Fibroblast of skin of right biceps (primary cell): Measurements from ENCODE around the gene ALOXE3.

Experiments
- DNase-seq: peaks from one replicate; pipeline ENCODE4 v3.0.0-alpha.2; 2013

The ALOXE3 gene

GRCh38 chr17:8153957-8154607, 35.8 kb upstream of the ALOXE3 start:
- peak; percentile 99 for DNase-seq

DNA sequence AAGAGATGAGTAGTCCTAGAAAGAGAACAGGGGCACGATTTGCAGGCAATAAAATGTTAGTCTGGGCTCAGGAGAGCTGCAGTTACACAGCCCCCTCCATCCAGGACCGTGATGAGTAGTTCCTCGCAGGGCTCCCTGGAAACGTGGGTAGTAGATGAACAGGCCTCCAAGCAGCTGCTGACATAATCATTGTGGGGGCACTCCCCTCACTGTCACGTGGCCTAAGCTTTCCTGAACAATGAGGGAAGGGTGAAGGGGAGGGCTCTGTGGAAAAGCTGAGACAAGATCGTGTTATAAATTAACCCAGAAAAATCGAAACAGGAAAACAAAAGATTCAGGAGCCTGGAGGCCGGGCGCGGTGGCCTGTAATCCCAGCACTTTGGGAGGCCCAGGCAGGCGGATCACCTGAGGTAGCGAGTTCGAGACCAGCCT, 35.2 kb upstream of the ALOXE3 start:
- peak; percentile 98 for DNase-seq

GRCh38 chr17:8153031-8153451, 34.7 kb upstream of the ALOXE3 start:
- DNase-seq, result peak; percentile 27

DNA sequence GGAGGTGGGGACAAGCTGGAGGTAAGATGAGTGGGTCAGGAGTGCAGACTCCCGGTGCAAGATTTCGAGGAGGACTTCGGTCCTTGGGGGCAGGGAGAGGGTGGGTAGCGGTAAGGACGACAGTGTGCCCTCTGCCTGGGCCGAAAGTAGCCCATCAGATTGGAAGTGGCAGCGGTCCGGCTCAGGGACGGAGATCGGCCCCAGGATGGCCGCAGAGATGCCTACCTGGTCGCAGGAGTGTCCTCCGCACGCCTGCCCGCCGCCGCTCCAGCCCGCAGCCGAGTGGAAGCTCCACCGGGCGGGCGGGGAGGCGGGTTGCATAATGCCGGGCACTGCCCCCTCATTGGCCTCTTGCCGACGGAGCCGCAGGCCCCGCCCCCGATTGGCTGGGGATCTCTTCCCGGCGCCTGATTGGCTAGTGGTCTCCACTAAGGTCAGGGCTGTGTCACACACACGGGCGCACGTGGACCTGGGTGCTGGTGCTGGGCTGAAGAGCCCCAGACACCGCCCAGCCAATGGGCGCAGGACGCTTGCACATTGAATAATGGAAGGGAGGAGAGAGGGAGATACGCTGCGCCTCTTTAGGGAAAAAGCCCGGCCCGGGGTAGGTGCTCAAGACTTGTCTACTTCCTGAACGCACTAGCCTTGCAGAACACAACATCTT, 33.9 kb upstream of the ALOXE3 start, which contains the start of gene PER1:
TSS of gene PER1 (minus strand) at position 293 of the 664 bp plus-strand sequence. CDS start 1,698 bp downstream, outside the sequence.
- peak; percentile 94 for DNase-seq

- DNase-seq, result peak; percentile 63
Measured at GRCh38 chr17:8151641-8152111, 33.4 kb upstream of the ALOXE3 start.

DNA sequence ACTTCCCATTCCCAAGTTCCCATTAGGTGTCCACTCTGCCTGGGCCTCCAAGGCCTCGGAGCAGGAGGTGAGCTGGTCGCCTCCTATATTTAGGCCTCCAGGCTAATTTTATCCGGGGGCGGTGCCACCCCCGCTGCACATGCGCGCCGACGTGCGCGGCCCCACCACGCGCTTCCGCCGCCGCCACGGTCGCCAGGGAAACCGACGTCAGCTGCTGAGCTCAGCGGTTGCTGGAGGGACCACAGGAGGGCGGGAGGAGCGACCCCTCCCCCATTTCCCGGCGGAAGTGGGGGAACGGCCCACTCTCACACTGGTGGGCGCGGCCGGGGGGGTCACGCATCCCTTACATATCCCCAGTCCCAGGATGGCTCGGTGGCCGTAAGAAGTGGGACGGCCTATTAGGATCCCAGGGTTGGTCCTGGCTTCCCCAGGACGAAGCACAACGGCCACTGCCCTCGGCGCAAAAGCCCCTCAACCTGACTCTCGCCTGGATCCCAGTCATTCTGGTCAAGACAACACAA, 32.9 kb upstream of the ALOXE3 start:
- DNase-seq, result peak; percentile 91

- no peak for DNase-seq
Measured at GRCh38 chr17:8150194-8151119, 32.1 kb upstream of the ALOXE3 start.

GRCh38 chr17:8149419-8150193, 31.3 kb upstream of the ALOXE3 start:
- no peak for DNase-seq

DNA sequence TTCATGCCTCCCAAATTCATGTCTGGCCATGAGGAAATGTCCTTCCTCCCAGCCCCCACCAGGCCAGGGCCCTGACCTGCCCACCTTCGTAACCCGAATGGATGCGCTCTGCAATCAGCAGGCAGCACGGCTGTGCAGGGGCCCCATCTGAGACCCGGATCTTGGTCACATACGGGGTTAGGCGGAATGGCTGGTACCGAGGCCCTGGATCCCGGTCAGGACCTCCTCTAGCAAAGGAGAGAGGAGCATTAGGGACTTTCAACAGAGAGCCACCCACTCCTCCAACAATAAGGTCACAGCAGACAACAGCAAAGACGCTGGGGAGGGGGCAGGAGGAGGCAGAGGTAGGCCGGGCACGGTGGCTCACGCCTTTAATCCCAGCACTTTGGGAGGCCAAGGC, 30.2 kb upstream of the ALOXE3 start:
- DNase-seq, result no peak

DNA sequence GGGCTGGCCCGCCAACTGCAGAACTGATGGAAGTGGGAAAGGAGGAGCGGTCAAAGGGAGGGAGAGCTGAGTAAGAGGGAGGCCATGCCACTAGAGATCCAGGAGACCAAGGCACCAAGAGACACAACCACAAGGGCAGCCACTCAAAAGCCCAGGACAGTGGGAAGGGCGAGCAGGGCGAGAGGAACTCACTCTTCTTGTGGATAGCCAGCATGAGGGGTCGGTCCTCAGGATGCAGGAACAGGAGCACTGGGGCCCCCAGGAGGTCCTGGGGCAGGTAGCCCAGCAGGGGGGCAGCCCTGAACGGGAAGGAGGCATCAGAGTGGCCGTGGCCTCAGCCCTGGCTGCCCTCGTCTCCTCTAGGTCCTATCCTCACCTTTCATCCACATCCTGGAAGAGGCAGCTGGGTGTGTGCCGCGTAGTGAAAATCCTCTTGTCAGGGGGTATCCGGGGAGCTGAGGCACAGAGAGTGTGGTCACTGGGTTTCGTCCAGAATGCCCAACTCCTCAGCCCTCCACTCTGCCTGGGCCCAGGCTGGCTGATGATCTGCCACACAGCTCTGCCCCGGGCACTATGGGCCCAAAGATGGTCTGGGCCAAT, 29.6 kb upstream of the ALOXE3 start:
- DNase-seq, result no peak

DNA sequence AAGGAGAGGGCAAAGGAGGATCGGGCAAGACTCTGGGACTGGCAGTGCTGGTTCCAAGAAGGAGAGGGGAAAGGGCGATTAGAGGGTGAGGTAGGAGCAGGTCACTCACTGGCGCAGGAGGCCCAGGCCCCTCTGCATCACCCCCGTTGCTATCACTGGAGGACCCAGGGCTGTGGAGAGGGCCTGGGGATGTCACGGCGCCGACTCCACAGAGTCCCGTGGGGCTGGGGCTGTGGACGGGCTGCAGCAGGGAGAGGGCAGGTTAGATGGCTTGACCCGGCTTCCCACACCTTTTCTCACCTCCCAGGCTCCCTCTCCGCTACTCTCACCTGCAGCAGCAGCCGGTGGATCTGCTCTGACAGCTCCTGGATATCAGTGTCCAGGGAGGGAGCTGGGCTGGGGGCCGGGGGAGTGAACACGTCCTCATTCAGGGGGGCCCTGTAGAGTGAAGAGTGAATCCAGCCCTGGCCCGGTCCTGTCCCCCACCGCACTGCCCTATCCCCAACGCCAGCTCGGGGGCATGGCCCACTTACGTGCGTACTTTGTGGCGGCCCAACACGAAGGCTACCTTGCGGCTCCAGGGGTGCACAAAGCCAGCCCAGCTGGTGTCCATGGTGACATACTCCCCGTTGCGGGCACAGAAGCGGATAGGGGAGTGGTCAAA, 29.0 kb upstream of the ALOXE3 start:
- no peak for DNase-seq

- no peak for DNase-seq
Measured at GRCh38 chr17:8146381-8147140, 28.2 kb upstream of the ALOXE3 start.

DNA sequence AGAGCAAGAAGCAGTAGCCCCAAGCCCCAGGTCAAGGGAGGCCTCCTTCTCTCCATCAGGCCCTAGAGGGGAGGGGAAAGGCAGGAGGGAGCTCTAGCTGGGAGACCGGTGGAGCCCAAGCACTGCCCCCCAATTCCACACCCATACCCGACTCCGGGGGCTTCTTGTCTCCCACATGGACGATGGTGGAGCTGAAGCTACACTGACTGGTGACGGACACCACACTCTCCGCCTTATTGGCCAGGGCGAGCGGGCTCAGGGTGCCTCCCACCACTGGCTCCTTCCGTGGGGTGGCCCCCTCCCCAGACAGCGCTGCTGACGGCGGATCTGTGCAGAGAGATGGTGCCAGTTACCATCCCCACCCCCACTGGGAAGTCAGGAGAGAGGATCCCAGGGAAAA, 27.5 kb upstream of the ALOXE3 start:
- DNase-seq, result no peak

DNA sequence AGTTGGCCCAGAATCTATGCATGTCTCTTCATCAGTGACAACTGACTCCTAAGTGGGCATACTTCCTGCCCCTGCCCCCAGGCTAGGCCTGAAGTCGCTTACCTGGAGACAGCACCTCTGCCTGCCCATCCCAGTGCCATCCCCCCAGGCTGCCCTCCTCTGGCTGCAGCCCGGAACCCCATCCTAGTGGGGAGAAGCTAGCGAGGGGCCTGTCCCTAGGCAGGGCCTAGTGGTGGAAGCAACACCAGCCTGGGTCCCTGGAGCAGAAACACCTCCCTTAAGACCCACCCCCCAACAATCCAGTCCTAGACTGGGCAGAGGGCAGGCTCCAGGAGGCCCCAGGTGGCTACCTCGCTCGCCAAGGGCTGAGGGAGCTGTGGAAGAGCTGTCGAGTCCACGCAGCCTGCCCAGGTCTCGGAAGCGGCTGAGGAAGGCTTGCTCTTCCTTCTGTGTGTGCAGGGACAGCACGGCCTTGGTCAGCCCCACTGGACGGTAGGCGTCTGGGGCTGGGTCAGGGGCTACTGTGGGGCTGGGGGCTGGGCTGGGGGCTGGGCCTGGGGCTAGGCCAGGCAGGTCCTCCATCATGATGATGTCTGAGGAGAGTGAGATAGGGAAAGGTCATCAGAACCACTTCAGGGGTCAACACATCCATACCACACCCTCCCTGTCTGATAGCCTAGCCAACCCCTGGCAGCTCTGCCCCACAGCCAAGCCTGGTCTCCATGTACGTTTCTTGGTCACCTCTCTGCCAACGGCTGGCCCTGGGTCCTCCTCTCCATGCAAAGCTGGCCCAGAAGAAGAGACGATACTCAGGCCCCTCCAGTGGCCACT, 26.3 kb upstream of the ALOXE3 start:
- no peak for DNase-seq

DNA sequence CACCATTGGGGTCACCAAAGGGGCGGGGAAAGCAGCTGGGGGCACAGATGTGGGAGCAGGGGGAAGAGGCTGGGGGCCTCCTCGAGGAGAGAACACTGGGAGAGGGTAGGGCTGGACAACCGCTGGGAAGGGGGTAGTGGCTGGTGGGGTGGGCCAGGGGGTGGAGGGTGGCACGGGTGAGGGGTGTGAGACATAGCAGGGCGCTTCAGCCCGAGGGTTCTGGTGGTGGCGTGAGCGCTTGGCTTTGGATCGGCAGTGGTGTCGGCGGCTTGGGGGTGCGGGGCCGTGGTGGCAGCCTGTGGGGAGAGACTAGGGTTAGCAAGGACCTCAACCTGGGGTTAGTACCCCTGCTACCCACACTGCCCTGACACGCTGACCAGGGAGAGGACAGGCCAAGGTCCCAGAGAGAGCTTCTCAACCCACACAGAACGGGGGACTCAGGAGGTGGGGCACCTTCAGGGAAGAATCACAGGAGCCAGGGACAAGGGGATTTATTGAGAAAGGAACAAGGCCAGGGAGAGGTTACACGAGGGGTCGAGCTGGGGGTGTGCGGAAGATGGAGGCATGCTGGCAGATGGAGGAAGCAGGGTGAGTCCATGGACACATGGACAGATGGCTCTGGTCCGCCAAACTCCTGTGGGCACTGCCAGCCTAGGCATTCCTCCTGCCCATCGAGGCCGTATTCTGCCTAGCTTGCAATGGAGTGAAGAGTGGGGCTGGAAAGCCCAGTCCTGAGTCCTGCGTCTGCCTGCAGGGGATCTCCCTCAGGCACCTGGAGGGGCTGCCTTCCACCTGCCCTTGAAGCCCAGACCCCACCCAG, 25.5 kb upstream of the ALOXE3 start:
- no peak for DNase-seq

DNA sequence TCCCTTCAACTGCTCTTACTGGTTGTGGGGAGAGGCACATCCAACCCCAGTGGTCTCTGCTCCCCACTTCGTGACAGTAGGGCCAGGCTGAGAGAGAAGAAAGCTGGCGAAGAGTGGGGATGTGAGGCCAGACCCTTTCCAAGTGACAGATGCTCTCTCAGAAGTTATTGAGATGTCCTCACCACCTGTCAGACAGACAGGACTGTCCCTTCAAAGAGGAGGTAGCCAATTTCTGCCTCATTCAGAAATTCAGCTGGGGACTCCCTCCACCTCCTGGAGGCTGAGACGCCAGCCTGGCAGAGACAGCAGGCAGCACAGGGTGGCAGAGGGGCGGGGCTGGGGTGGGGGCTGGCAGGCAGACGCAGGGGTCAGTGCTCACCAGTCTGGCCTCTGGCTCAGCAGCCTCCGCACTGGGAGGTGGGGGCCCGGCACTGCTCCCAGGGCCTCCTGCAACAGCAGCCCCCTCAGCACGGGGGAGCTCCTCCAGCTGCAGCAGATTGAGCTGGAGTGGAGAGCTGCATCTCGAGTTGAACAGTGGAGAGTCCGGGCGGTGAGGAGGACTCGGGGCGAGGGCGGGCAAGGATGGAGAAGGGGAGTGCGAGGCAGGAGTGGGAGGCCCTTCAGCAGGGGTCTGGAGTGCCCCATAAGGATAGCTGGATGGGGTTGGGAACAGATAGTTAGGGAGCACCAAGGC, 24.7 kb upstream of the ALOXE3 start:
- DNase-seq, result no peak

DNA sequence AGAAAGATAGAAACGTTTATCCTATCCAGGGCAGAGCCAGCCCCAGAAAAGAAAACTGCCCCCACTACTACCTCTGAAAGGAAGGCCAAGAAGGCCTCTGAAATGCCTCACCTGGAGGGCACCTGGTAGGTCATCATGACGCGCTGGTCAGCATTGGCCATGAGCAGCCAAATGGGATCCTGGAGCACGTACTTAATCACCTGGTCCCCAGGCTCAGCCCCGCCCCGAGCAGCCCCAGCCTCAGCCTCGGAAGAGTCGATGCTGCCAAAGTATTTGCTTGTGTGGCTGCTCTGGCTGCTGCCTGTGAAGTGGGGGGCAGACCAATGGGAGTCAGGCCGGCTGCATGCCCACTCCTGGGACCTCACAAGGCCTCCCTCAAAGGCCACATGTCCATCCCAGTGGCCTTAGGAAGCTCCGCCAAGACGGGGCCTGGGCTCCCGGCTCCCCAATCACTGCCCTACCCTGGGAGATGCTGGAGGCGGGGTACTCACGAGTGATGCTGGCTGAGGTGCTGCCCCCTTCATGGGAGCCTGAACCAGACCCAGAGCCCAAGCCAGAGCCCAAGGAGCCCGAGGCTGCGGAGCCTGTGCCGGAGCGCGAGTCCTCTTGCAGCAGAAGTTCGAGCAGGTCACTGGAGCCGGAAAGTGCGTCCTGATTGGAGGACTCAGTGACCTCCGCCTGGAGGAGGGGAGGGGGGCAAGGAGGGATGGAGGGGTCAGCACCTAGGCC, 24.0 kb upstream of the ALOXE3 start:
- DNase-seq, result no peak
